GM18526 (cell line): ENCODE results near the gene LCE3C.

Experiments
- POLR2A ChIP-seq: IDR thresholded peaks from 3 replicates; pipeline ENCODE4 v1.6.1; 2011; ENCODE audit not compliant: insufficient read length; ENCODE audit errors: extremely low read depth

LCE3C gene

DNA sequence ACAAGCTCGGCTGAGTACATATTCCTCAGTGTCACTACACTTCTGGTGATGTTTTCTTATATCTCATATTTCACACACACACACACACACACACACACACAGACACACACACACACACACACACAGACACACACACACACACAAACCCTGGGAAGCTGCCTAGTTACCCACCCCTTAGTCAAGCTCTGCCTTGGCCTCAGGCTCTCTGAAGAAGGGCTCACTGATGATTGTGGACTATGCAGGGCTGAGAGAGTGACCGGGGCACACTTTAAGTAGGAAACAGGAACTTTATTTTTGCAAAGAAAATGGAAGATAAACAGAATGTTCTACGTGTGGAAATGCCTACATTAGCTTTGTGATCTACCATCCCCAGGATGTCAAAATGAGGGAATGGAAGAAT, 43.9 kb downstream of the LCE3C start:
- no peak for TF ChIP-seq POLR2A

DNA sequence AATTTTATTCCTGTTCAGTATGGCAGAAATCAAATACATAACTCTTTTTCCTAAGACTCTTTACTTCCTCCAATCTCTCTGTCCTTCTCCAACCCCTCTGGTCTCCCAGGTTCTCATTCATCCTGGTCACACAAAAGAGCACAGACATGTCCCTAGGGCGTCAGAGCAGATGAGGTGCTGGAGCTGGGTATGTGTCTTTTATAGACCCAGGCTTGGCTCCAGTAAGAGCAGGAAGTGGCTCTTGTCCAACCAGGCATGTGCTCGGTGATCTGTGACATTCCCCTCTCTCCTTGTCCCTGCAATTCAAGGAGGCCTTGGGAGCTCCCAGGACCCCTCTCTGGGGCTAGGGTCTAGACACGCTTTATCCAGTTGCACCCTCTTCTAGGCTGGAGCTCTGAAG, 45.1 kb downstream of the LCE3C start:
- TF ChIP-seq POLR2A, result no peak

- TF ChIP-seq POLR2A, result no peak
Measured at GRCh38 chr1:152646656-152647055, 46.6 kb downstream of the LCE3C start.
